HEK293T (cell line): ENCODE results near the gene CCR3.

Experiments used
- CTCF ChIA-PET: fragments of 350-600 bp; formaldehyde crosslinking; extraction: SDS; loops from one replicate; lab custom pipeline; 2021; ENCODE audit warnings: antibody characterized with exemption, inconsistent platforms; lab: Yijun Ruan, JAX
- POLR2A ChIA-PET: fragments of 350-600 bp; formaldehyde crosslinking; extraction: SDS; loops from one replicate; lab custom pipeline; 2020; ENCODE audit warnings: antibody characterized with exemption, inconsistent platforms; lab: Yijun Ruan, JAX
- DNase-seq: peaks from one replicate; pipeline ENCODE4 v3.0.0; 2012; ENCODE audit warnings: mixed read lengths; ENCODE audit errors: extremely low spot score
- ARNT ChIP-seq: fragments of 450-650 bp; IDR thresholded peaks from 2 replicates; pipeline ENCODE4 v1.6.1; 2017; ENCODE audit warnings: mild to moderate bottlenecking
- BHLHE40 ChIP-seq: fragments of 450-650 bp; IDR thresholded peaks from 2 replicates; pipeline ENCODE4 v1.6.1; 2016; ENCODE audit warnings: mild to moderate bottlenecking, moderate library complexity, borderline replicate concordance
- CTBP1 ChIP-seq: fragments of 450-650 bp; IDR thresholded peaks from 2 replicates; pipeline ENCODE4 v1.6.1; 2016; ENCODE audit warnings: borderline replicate concordance
- ELF4 ChIP-seq: fragments of 450-650 bp; IDR thresholded peaks from 2 replicates; pipeline ENCODE4 v1.6.1; 2017; ENCODE audit warnings: antibody characterized with exemption
- FOXA1 ChIP-seq: fragments of 450-650 bp; IDR thresholded peaks from 2 replicates; pipeline ENCODE4 v1.6.1; 2016; ENCODE audit warnings: mild to moderate bottlenecking
- FOXK2 ChIP-seq: fragments of 450-650 bp; IDR thresholded peaks from 2 replicates; pipeline ENCODE4 v1.6.1; 2016; ENCODE audit warnings: mild to moderate bottlenecking
- FOXM1 ChIP-seq: fragments of 450-650 bp; IDR thresholded peaks from 2 replicates; pipeline ENCODE4 v1.6.1; 2017; ENCODE audit warnings: mild to moderate bottlenecking, borderline replicate concordance
- HDGF ChIP-seq: fragments of 450-650 bp; IDR thresholded peaks from 2 replicates; pipeline ENCODE4 v1.6.1; 2017; ENCODE audit warnings: antibody characterized with exemption, borderline replicate concordance
- L3MBTL2 ChIP-seq: fragments of 450-650 bp; conservative IDR thresholded peaks from 2 replicates; pipeline ENCODE4 v1.6.1; 2016; ENCODE audit warnings: mild to moderate bottlenecking
- LEF1 ChIP-seq: fragments of 450-650 bp; IDR thresholded peaks from 2 replicates; pipeline ENCODE4 v1.6.1; 2017; ENCODE audit warnings: mild to moderate bottlenecking, borderline replicate concordance
- NFRKB ChIP-seq: fragments of 450-650 bp; IDR thresholded peaks from 2 replicates; pipeline ENCODE4 v1.6.1; 2016; ENCODE audit warnings: mild to moderate bottlenecking, moderate library complexity
- SP1 ChIP-seq: fragments of 450-650 bp; IDR thresholded peaks from 2 replicates; pipeline ENCODE4 v1.6.1; 2017
- SUZ12 ChIP-seq: fragments of 450-650 bp; IDR thresholded peaks from 2 replicates; pipeline ENCODE4 v1.6.1; 2016; ENCODE audit warnings: mild to moderate bottlenecking
- TARDBP ChIP-seq: fragments of 450-650 bp; IDR thresholded peaks from 2 replicates; pipeline ENCODE4 v1.6.1; 2016
- ZNF384 ChIP-seq: fragments of 450-650 bp; IDR thresholded peaks from 2 replicates; pipeline ENCODE4 v1.6.1; 2016
- TF ChIP-seq, protein P1 (sequence below): fragments of 450-650 bp; IDR thresholded peaks from 2 replicates; pipeline ENCODE4 v1.6.1; 2016

CCR3 gene

GRCh38 chr3:46284981-46285683, 42.9 kb downstream of the CCR3 start:
- ChIA-PET CTCF (no interaction called here), POLR2A (no interaction called here)
- TF ChIP-seq SP1 (no peak), ARNT (no peak), ZNF384 (no peak), LEF1 (no peak), TARDBP (no peak), HDGF (no peak)
- DNase-seq: no peak

GRCh38 chr3:46285931-46286619, 43.8 kb downstream of the CCR3 start:
- TF ChIP-seq L3MBTL2 (no peak), ZNF384 (no peak), ARNT (no peak), BHLHE40 (no peak), SUZ12 (no peak), LEF1 (no peak), FOXA1 (no peak), HDGF (no peak), FOXK2 (no peak), ELF4 (no peak)
- ChIA-PET POLR2A (no interaction called here), CTCF (no interaction called here)
- no peak for DNase-seq

DNA sequence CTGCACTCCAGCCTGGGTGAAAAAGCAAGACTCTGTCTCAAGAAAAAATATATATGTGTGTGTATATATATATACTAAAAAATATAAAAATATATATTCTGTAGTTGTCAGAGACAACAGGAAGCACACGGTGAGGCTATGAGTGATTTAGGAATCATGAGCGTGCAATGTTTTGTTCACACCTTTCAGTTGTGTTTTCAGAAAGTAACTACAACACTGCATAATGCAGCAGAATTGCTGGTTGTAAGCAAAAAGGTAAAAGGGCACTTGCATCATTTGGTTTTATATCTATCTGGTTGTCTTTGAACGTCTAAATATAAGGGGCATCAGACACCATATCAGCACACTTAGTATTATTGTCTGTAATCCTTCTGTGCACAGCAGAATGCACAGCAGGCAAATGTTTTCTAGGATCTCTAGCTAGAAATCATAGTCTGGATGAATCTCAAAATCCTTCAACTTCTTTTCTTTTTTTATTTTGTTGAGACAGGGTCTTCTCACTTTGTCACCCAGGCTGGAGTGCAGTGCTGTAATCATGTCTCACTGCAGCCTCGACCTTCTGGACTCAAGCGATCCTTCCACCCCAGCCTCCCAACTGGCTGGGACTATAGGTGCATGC, 44.8 kb downstream of the CCR3 start:
- CTCF ChIA-PET: no interaction called here
- no peak for DNase-seq
- POLR2A ChIA-PET: no interaction called here
- TF ChIP-seq, protein P1, sequence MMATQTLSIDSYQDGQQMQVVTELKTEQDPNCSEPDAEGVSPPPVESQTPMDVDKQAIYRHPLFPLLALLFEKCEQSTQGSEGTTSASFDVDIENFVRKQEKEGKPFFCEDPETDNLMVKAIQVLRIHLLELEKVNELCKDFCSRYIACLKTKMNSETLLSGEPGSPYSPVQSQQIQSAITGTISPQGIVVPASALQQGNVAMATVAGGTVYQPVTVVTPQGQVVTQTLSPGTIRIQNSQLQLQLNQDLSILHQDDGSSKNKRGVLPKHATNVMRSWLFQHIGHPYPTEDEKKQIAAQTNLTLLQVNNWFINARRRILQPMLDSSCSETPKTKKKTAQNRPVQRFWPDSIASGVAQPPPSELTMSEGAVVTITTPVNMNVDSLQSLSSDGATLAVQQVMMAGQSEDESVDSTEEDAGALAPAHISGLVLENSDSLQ: no peak
- TF ChIP-seq FOXA1 (no peak), FOXK2 (no peak), NFRKB (no peak), FOXM1 (no peak), ARNT (no peak), SUZ12 (no peak), ZNF384 (no peak), CTBP1 (no peak), HDGF (no peak), TARDBP (no peak), LEF1 (no peak)

- CTCF ChIA-PET: no interaction called here
- no peak for DNase-seq
- TF ChIP-seq TARDBP (no peak), FOXK2 (no peak), SP1 (no peak), LEF1 (no peak), ELF4 (no peak), L3MBTL2 (no peak), CTBP1 (no peak), ZNF384 (no peak), HDGF (no peak), SUZ12 (no peak), FOXM1 (no peak), NFRKB (no peak), FOXA1 (no peak), ARNT (no peak), BHLHE40 (no peak)
- TF ChIP-seq, protein P1: no peak
- POLR2A ChIA-PET: no interaction called here
Observed at GRCh38 chr3:46289551-46289950, 47.3 kb downstream of the CCR3 start.

DNA sequence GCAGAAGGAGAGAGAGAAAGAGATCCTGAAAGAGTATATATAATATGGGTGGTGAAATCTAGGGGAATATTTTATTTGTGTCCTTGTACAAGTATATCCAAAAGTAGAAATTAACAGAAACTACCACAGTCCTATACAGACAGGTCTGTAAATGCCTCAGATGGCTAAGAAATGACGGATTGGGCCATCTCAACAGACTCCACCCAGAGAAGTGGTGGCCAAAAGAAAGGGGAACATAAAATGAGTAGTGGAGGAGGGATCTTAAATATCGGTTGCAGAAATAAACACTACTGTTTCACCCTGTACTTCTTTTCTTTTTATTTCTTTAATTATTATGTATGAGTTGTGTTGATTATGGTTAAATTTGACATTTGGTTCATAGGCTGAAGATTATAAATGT, 47.7 kb downstream of the CCR3 start:
- POLR2A ChIA-PET: no interaction called here
- CTCF ChIA-PET: no interaction called here
- no peak for DNase-seq
- TF ChIP-seq ARNT: no peak
- no peak for TF ChIP-seq LEF1
- TF ChIP-seq FOXA1: no peak
- no peak for TF ChIP-seq TARDBP
- no peak for TF ChIP-seq SP1
- no peak for TF ChIP-seq CTBP1
- TF ChIP-seq, protein P1: no peak
- no peak for TF ChIP-seq L3MBTL2
- no peak for TF ChIP-seq NFRKB
- TF ChIP-seq BHLHE40: no peak
- TF ChIP-seq ZNF384: no peak

GRCh38 chr3:46291046-46291445, 48.8 kb downstream of the CCR3 start:
- ChIA-PET POLR2A (no interaction called here), CTCF (no interaction called here)
- no peak for DNase-seq
- TF ChIP-seq BHLHE40 (no peak), TARDBP (no peak), CTBP1 (no peak), ARNT (no peak), FOXM1 (no peak), L3MBTL2 (no peak), SUZ12 (no peak), FOXA1 (no peak), FOXK2 (no peak)
- TF ChIP-seq, protein P1: no peak
